Measurements from ENCODE around the gene WIPF3. TPM values are rescaled to one million over a fixed set of nuclear protein-coding genes. Genes with fewer than 3 reads are reported as not detected.

Gene WIPF3
- total and polyA plus RNA-seq, 2 of the 4 experiments (the other 2 are of a cell fraction), result not detected

GRCh38 chr7:29795696-29796580 lies 10.4 kb upstream of the WIPF3 start:
- Histone ChIP-seq H3K9me1 (ENCODE audit: insufficient read depth, low read length) (no peaks in the 10 kb centered on the region), H3K9me3 (ENCODE audit: control insufficient read depth, insufficient read depth, low read length) (no peaks in the 10 kb centered on the region), H2BK5ac (ENCODE audit: low read depth, low read length, poor library complexity, severe bottlenecking) (no peak overlapping the region), H4K91ac (ENCODE audit: insufficient read depth, low read depth, low read length) (no peak overlapping the region), H2BK20ac (ENCODE audit: low read depth, low read length) (no peak overlapping the region), H2AFZ (replicated peaks; ENCODE audit: low read length, poor library complexity) (no peak overlapping the region), H4K8ac (ENCODE audit: low read depth in 2 of 2, low read length in 2 of 2) (no peak overlapping the region), H3K4me2 (ENCODE audit: low read depth, low read length) (no peak overlapping the region), H4K20me1 (ENCODE audit: insufficient read depth, low read length) (no peaks in the 10 kb centered on the region), H3K27ac (ENCODE audit: insufficient read depth, low read length) (no peak overlapping the region), H3K27me3 (ENCODE audit: control insufficient read depth, insufficient read depth, low read length) (peaks cover 3% of the 10 kb centered on the region; the same call in 1 of the 2 replicates), H4K5ac (ENCODE audit: low read depth, low read length) (no peak overlapping the region), H2AK9ac (replicated peaks; ENCODE audit: low read depth, low read length, poor library complexity) (no peak overlapping the region), H3K4me3 (ENCODE audit: insufficient read depth, low read depth, low read length) (no peak overlapping the region), H2BK120ac (ENCODE audit: low read depth, low read length) (no peak overlapping the region), H3K79me1 (ENCODE audit: low read depth in 1 of 2, low read length in 2 of 2) (no peaks in the 10 kb centered on the region), H2AK5ac (ENCODE audit: low read depth, low read length) (no peak overlapping the region), H3K56ac (ENCODE audit: extremely low read depth, insufficient read depth, low read length) (no peak overlapping the region), H3K36me3 (ENCODE audit: control insufficient read depth, insufficient read depth, low read length) (no peaks in the 10 kb centered on the region), H3K14ac (replicated peaks; ENCODE audit: low read depth, low read length) (no peak overlapping the region), H3K4me1 (ENCODE audit: control insufficient read depth, insufficient read depth, low read length) (no peaks in the 10 kb centered on the region), H3K4ac (ENCODE audit: low read depth, low read length) (no peak overlapping the region), H2BK15ac (ENCODE audit: low read depth, low read length) (no peak overlapping the region), H3K18ac (ENCODE audit: low read depth, low read length) (no peak overlapping the region), H3K23ac (ENCODE audit: low read depth, low read length) (no peak overlapping the region), H3K9ac (ENCODE audit: low read depth, low read length) (no peak overlapping the region)
- DNase-seq (no peak), ATAC-seq (ENCODE audit: low read depth) (no peak)
- ChIA-PET CTCF (interaction anchor here (0.9 kb wide), 1 partner anchor 15 kb away, joined by 3 read pairs; no protein-coding TSS in a partner anchor), POLR2A (ENCODE audit: unreplicated experiment) (no interaction called here)
- in situ Hi-C loops (cut with MboI; ENCODE audit: low sequenced_read_pairs), result no loop called here
- no TSS peak for BruUV-seq (replicated peaks)
- no CpG with 5 or more reads among the region's 2 CpGs for WGBS, 2 experiments (ENCODE audit: extremely low coverage in 2 of 2, insufficient read length in 1 of 2)
- dilution Hi-C loops (cut with HindIII; ENCODE audit: low sequenced_read_pairs, unreplicated experiment), result no loop called here
- intact Hi-C loops (cut with micrococcal nuclease), result no loop called here
- TF ChIP-seq RCOR1 (IDR thresholded peaks at IDR 0.05; ENCODE audit: insufficient replicate concordance, low read length) (no peak), RFX5 (IDR thresholded peaks at IDR 0.05; ENCODE audit: low read depth, low read length) (no peak), CHD1 (IDR thresholded peaks at IDR 0.05; ENCODE audit: low read depth, low read length) (no peak), ELK1 (IDR thresholded peaks at IDR 0.05; ENCODE audit: borderline replicate concordance, low read depth, low read length) (no peak), BHLHE40 (IDR thresholded peaks at IDR 0.05; ENCODE audit: low read depth, low read length) (no peak), SMC3 (IDR thresholded peaks at IDR 0.05; ENCODE audit: low read depth, low read length) (no peak), POLR2A (IDR thresholded peaks at IDR 0.05; ENCODE audit: low read depth, low read length) (no peak), NFE2L2 (IDR thresholded peaks at IDR 0.05; ENCODE audit: low read depth, low read length) (no peak), MXI1 (IDR thresholded peaks at IDR 0.05; ENCODE audit: borderline replicate concordance, low read depth, low read length) (no peak), FOS (IDR thresholded peaks at IDR 0.05; ENCODE audit: low read depth, low read length) (no peak), MAZ (IDR thresholded peaks at IDR 0.05; ENCODE audit: borderline replicate concordance, low read depth, low read length) (no peak), RAD21 (IDR thresholded peaks at IDR 0.05; ENCODE audit: low read length) (no peak), CEBPB (IDR thresholded peaks at IDR 0.05; ENCODE audit: low read depth, low read length) (no peak)
- TF ChIP-seq, protein P1, sequence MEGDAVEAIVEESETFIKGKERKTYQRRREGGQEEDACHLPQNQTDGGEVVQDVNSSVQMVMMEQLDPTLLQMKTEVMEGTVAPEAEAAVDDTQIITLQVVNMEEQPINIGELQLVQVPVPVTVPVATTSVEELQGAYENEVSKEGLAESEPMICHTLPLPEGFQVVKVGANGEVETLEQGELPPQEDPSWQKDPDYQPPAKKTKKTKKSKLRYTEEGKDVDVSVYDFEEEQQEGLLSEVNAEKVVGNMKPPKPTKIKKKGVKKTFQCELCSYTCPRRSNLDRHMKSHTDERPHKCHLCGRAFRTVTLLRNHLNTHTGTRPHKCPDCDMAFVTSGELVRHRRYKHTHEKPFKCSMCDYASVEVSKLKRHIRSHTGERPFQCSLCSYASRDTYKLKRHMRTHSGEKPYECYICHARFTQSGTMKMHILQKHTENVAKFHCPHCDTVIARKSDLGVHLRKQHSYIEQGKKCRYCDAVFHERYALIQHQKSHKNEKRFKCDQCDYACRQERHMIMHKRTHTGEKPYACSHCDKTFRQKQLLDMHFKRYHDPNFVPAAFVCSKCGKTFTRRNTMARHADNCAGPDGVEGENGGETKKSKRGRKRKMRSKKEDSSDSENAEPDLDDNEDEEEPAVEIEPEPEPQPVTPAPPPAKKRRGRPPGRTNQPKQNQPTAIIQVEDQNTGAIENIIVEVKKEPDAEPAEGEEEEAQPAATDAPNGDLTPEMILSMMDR (conservative IDR thresholded peaks at IDR 0.05; ENCODE audit: low read depth, low read length), result no peak
- TF ChIP-seq, protein P2, sequence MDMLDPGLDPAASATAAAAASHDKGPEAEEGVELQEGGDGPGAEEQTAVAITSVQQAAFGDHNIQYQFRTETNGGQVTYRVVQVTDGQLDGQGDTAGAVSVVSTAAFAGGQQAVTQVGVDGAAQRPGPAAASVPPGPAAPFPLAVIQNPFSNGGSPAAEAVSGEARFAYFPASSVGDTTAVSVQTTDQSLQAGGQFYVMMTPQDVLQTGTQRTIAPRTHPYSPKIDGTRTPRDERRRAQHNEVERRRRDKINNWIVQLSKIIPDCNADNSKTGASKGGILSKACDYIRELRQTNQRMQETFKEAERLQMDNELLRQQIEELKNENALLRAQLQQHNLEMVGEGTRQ (IDR thresholded peaks at IDR 0.05; ENCODE audit: low read depth, low read length), result no peak

All from IMR-90 (cell line).